Stimulated activated CD4-positive, alpha-beta T cell treated with anti-CD3 and anti-CD28 coated beads, Interleukin-2, amount 100 ng/mL, for 4 hours (primary cell): ENCODE measurements around the gene ACAD10.
"Not testable (repeated sequence)": the region's sequence is repeated elsewhere in the genome, so short reads cannot be mapped to it uniquely, and the experiment has no call there.

ENCODE experiments used
- DNase-seq: peaks from one replicate; pipeline ENCODE4 v3.0.0-alpha.2; 2020; ENCODE audit warnings: low read depth

The ACAD10 gene

DNA sequence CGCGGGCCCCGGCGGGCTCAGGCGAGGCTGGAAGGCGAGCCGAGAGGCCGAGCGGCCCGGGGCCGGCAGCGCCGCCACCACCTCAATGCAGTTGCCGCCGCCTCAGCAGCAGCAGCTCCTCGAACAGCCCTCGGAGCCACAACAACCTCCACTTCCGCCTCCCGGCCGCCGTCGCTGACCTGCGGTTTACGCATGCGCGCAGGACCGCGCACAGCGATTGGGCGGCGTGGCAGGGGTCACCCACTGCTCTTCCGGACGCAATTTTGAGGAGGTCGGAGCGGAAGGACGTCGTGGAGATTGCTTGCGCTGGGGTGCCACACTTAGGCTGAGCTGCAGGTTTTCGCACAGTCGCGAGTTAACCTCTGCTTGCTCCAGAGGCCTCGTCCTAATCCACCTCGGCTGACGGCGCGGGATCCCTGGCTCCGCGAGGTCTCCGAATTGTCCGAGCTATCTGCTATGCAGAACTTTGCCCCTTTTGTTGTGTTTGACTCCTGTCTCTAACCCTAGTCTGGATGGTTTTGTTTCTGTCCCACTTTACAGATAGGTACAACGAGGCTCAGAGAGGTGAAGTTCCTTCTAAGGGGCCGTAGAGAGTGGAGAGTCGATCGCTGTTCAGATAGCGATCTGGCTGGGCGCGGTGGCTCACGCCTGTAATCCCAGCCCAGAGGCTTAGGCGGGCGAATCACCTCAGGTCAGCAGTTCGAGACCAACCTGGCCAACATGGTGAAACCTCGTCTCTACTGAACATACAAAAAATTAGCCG is at the start of gene ACAD10, which contains the start of gene BRAP:
TSS of gene ACAD10 (plus strand) at position 243 of the 763 bp plus-strand sequence. CDS start 6,657 bp downstream, outside the sequence.
TSS of gene BRAP (minus strand) at position 146 of the 763 bp plus-strand sequence. CDS start 164 bp downstream, outside the sequence.
- DNase-seq = peak; percentile 84

DNA sequence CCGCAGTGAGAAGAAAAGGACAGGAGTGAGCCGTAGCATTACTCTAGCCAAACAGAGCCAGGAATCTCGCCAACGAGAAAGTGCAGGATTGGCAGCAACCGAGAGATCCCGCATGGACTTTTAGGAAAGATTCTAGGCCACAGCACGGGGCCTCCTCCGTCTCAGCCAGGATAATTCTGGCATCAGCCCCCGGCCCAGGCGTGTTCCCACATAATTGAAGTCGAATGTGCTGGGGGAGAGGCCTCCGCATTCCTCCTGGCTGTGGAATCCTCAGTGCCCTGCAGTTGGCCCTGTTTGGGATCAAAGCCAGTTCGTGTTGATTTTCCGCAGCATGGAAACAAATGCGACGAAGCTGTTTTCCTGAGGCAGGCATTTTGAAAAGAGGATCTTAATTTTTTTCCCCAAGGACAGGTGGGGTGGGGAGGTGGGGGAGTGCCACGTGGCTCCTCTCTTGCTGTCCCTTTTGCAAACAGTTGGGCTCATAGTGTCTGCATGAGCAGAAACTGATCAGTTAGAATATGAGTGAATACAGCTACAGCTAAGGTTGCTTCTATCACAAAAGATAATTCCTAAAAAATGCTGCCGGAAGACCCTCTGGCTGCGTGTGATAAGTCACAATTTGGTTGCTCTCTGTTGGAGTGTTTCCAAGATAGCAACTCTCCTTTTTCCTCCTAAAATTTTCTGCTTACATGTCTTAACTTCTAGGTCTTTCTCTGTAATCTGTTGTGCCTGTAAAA is 49.5 kb upstream of the ACAD10 start:
- no peak for DNase-seq

- DNase-seq = no peak
Measured at GRCh38 chr12:111638556-111638955, 47.3 kb upstream of the ACAD10 start.

DNA sequence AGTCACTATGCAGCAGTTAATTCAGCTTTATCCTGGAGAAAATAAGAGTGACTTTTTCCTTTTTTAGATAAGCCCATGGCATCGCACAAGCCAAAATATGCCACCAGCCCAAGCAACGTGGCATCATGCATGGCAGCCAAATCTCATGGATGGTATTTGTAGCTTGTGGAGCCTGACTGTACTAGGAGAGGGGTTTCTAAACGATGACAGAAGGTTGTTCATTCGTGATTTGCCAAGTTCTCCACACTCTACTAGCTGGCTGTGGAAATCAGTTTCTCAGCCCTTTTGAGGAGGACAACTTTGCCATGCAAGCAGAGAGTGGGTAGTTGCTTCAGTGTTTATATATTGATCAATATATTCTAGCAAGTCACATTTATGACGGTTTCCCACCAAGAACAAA is 45.3 kb upstream of the ACAD10 start:
- no peak for DNase-seq

DNA sequence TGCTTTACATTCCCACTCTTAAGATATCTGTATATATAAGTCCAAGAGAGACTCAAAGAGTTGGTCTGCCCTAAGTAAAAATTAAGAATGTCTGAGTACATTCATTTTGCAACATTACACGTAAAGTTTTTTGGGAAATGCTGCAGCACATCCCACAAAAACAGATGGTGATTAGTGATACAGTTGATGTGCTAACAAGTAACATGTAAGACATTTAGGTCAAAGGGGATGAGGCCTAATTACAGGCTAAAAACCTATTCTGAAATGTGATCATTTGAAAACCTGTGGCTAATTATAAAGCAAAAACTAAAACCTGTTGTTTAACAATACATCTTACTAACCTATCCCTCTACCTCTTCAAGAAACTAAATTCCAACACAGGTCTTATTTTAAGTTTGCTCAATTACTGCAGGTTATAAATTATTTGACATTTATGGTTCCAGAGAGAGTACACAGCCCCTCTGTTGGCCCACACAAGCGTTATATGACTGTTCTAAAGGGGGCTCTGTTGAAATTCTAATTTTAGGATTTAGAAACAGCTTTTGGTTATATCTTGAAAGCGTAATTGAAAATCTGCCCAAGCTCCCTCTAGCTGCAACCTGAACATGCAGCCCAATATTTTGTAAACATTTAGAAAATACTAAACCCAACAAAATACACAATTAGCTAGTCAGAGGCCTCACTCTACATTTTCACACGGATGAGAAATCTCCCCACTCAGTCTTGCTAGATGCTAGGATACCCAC is 43.0 kb upstream of the ACAD10 start:
- no peak for DNase-seq

DNA sequence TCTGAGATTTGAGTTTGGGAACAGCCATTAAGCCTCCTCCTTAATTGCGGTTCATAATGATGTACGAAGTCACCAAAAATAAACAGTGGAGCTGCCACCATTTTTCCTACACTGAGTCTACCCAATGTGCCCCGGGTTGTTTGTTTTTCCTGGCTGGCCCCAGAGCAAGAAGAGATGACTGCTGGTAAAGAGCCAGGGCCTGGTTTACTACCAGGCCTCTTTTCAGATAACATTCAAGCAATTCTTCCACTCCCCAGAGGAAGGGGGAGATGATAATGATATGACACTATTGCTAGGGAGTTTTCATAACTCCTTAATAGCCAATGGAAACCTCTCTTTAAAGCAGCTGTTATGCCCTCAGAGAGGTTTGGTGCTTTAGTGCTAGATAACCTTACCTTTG is 42.4 kb upstream of the ACAD10 start:
- no peak for DNase-seq

GRCh38 chr12:111645433-111645832 is 40.4 kb upstream of the ACAD10 start:
- no peak for DNase-seq

GRCh38 chr12:111650912-111651311 is 34.9 kb upstream of the ACAD10 start:
- no peak for DNase-seq

- DNase-seq = not testable (repeated sequence)
Measured at GRCh38 chr12:111652530-111652929, 33.3 kb upstream of the ACAD10 start.

DNA sequence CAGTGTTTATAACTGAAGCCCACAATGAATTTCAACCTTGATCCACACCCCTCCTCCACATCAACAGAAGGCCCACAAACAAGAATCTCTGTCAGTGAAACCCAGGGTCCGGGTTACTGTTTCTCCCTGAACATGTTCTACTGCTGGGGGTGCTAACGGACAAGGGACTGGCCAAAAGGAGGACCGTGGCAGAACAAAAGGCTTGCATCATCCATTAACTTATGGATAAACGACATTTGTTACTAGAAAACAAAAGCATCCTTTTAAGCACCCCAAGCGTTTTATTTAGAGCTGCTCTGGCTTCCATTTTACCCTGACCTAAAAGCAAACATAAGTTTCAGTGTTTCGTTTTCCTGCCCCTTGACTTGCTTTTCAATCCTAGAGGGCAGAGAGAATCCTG is 32.3 kb upstream of the ACAD10 start:
- DNase-seq = no peak

DNA sequence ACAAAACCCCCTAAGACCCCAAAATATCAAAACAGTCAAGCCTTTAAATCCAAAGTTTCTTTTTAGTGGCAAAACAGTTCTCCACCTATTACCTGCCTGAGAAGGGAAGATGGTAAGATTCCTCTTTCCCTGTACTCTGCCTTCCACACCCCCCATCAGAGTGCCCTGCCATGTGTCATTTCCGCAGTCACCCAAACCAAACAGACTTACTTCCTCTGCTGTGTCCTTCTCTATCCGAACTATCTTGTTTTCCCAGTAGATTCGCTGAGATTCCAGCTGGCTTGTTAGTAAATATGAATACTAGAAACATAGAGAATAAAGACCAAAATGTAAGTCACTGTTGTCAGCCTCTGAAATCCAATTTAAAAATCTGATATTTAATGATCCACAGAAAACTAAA is 30.5 kb upstream of the ACAD10 start:
- no peak for DNase-seq

DNA sequence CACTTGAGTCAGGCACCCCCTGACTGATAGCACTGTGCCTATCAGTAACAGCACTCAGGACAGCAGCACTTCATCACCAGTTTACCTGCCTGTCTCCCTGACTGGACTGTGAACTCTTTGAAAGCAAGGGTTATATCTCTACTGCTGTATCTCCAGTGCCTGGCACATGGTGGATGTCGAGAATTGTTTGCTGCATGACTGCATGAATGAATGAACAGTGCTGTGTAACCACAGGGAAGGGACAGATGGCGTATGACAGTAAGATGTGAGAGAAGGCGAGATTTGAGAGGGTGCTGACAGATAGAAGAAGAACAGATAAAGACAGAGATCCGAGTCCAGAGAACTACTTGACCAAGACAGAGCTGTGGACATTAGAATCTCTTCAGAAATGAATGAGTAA is 29.8 kb upstream of the ACAD10 start:
- no peak for DNase-seq

DNA sequence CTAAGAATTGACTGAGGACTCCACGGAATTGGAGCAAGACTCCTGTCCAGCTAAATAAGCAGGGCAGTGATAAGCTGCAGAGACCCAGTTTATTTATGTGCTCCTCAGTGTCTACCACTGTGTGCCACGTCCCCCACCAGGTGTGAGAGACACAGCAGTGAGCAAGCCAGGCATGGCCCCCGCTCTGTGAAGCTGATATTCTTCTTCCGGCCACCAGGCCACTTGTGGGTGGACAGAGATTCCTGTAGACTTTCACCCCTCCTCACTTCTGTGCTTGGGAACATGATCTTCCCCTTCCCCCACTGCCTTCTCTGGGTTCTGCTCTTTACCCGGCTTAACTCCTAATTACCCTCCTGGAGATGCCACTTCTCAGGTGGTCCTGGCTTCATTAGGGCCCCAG is 21.4 kb upstream of the ACAD10 start:
- DNase-seq = no peak

DNA sequence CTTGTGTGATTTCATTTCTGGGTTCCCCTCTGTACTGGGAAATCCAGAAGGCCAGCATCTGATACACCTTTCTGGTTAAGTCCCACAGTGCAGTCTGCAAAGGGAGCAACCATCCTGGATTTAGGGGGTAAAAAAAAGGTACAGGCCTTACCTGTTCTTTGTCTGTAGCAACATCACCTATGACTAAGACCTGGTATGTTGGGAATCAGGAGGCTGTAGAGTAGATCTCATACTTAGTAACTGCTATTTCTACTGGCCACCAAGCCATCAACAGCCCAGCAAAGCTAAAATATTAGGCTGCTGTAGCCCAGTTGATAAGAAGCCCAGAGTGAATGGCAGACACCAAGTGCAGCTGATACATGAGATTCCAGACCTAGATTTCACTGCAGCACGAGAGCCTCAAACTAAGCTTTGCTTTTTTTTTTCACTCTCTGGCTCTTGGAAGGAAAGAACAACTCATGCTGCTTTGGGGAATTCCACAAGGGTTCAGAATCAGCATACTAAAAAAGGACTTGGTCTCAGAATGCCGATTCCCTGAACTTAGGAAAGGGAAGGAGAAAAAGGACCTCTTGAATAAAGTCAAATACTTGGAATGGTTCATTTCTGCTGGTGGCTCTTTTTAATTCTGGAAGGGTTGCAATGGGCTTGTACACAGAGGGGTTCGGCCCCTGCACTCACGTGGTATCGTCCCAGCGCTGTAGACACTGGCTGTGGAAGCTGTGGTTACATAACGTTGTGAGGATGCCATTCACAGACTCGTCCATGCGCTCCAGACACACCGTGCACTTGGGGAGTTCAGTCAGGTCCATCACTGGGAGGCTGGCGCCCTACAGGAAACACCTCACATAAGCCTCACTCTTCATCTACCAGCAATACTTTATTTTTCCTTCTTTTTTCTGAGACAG is 20.6 kb upstream of the ACAD10 start:
- no peak for DNase-seq

DNA sequence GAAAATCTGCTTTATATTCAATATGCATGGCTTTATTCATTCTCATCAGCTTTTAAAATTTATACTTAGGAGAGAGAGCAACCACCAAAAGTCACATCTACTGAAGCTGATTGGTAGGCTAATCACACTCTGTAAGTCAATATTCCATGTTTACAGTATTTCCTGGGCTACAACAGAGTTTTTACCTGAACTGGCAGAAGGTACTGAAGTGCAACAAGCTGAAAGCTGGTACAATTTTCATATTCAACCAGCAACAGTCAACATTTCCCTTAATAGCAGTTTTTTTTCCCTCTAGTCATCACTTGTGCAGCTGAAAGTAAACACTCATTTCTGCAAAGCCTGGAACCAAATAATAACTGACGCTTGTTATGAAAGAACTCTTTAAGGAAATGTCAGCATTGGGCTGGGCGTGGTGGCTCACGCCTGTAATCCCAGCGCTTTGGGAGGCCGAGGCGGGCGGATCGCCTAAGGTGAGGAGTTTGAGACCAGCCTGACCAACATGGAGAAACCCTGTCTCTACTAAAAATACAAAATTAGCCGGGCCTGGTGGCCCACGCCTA is 13.0 kb upstream of the ACAD10 start:
- no peak for DNase-seq

GRCh38 chr12:111673503-111673902 is 12.3 kb upstream of the ACAD10 start:
- DNase-seq = no peak

DNA sequence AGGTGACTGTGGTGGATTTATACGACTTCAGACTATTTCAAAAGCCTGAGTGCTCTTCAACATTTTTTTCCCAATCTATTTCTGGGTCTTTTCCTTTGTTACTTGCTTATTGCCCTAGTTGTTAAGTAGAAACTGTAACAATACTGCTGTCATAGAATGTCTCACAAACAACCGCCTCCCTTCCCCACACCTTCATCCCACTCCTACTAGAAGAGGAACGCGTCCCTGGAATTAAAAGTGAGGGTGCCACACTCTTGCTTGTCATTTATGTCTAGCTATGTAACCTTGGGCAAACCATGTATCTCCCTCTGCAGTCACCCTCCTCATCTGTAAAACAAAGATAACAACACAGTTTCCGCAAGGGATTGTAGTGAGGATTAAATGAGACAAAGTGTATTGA is 8.7 kb upstream of the ACAD10 start:
- no peak for DNase-seq

DNA sequence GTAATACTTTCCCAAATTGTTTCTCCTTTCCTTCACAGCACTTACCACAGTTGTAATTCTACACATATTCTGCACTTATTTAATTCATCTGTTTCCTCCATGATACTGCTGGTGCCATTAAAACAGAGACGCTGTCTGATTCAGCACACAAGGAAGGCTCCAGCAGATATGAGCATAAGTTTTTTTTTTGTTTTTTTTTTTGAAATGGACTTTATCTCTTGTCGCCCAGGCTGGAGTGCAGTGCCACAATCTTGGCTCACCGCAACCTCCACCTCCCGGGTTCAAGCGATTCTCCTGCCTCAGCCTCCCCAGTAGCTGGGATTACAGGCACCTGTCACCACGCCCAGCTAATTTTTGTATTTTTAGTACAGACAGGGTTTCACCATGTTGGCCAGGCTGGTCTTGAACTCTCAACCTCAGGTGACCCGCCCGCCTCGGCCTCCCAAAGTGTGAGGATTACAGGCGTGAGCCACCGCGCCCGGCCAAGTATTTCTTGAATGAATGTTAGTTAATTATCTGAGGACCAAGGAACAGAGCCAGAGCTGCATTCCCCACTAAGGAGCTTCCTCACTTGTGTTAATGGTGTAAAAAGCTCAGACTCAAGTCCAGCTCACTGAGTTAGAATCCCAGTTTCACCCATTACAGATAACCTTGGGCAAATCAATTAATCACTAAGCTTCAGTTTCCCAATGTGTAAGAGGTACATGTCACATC is 1.2 kb upstream of the ACAD10 start:
- not testable (repeated sequence) for DNase-seq

- DNase-seq = no peak
Measured at GRCh38 chr12:111685322-111685810, 487 bp upstream of the ACAD10 start.

DNA sequence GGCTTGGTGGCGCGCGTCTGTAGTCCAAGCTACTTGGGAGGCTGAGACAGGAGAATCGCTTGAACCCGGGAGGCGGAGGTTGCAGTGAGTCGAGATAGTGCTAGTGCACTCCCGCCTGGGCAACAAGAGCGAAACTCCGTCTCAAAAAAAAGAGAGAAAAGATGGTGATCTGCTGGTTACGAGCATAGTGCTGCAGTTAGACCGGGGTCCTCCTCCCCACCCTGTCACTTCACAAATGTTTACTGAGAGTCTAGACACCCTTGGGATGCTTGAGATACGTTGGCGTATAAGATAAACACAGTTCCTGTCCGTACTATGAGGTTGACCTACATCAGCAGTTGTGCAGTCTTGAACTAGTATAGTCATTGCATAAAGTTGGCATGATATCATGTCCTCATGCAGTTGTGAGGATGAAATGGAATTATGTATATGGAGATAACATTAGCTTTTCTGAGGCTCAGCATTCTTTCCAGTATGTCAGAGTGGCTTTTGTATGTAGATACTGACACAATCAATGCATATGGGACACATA is 787 bp downstream of the ACAD10 start:
- DNase-seq = no peak
